BJ (cell line): ENCODE results near the gene KIDINS220. TPM values are rescaled to one million over a fixed set of nuclear protein-coding genes. Genes with fewer than 3 reads are reported as not detected.

Experiments used
- CTCF ChIA-PET: fragments of 350-600 bp; formaldehyde crosslinking; extraction: SDS; loops from one replicate; lab custom pipeline; 2021; ENCODE audit warnings: antibody characterized with exemption, inconsistent platforms; lab: Yijun Ruan, JAX
- POLR2A ChIA-PET: fragments of 300-600 bp; sonication (Branson Sonifier 250); formaldehyde crosslinking; extraction: SDS; loops from one replicate; lab custom pipeline; 2021; ENCODE audit warnings: antibody characterized with exemption; lab: Charles Lee
- DNase-seq: peaks from one replicate; pipeline ENCODE4 v3.0.0-alpha.2; 2011; ENCODE audit warnings: low read depth
- H3K27me3 ChIP-seq: 2 replicates; pipeline ENCODE4 v1.6.0; 2011; ENCODE audit warnings: low read length; ENCODE audit not compliant: control insufficient read depth, insufficient read depth
- H3K36me3 ChIP-seq: 2 replicates; pipeline ENCODE4 v1.5.1; 2011; ENCODE audit warnings: low read length; ENCODE audit not compliant: control insufficient read depth, insufficient read depth
- H3K4me3 ChIP-seq: 2 replicates; pipeline ENCODE4 v1.5.1; 2011; ENCODE audit warnings: low read depth, mild to moderate bottlenecking, control low read depth, low read length
- CTCF ChIP-seq: IDR thresholded peaks from 2 replicates; pipeline ENCODE4 v1.5.1; 2011; ENCODE audit warnings: low read depth, mild to moderate bottlenecking, control low read depth, inconsistent platforms, low read length, moderate library complexity; ENCODE audit not compliant: insufficient read depth
- polyA plus RNA-seq: library from polyadenylated mRNA; depleted of rRNA; stranded (reverse); fragments of >200 nt; gene quantifications from 2 replicates; pipeline ENCODE4 v1.2.3, GENCODE V29; 2011

KIDINS220 gene
- polyA plus RNA-seq, 1 experiment: 34.8 TPM

GRCh38 chr2:8822218-8822617, 15.2 kb downstream of the KIDINS220 start:
- H3K36me3 ChIP-seq: peaks cover 2% of the 10 kb centered on the region; the same call in 1 of the 2 replicates
- H3K4me3 ChIP-seq: no peak overlapping the region
- no peak for DNase-seq
- no peak for TF ChIP-seq CTCF
- H3K27me3 ChIP-seq: no peaks in the 10 kb centered on the region
- ChIA-PET CTCF (no interaction called here), POLR2A (no interaction called here)

GRCh38 chr2:8821276-8822217, 15.9 kb downstream of the KIDINS220 start:
- peaks cover 2% of the 10 kb centered on the region; the same call in 1 of the 2 replicates for H3K36me3 ChIP-seq
- POLR2A ChIA-PET: no interaction called here
- DNase-seq: peak; percentile 26
- CTCF ChIA-PET: no interaction called here
- H3K4me3 ChIP-seq: no peak overlapping the region
- TF ChIP-seq CTCF: no peak
- no peaks in the 10 kb centered on the region for H3K27me3 ChIP-seq

GRCh38 chr2:8819948-8820347, 17.5 kb downstream of the KIDINS220 start:
- Histone ChIP-seq H3K4me3 (no peak overlapping the region), H3K27me3 (no peaks in the 10 kb centered on the region), H3K36me3 (peaks cover 2% of the 10 kb centered on the region; the same call in 1 of the 2 replicates)
- ChIA-PET CTCF (no interaction called here), POLR2A (no interaction called here)
- DNase-seq: no peak
- no peak for TF ChIP-seq CTCF

- no peaks in the 10 kb centered on the region for H3K36me3 ChIP-seq
- DNase-seq: no peak
- no peaks in the 10 kb centered on the region for H3K27me3 ChIP-seq
- ChIA-PET POLR2A (no interaction called here), CTCF (interaction anchor here (0.6 kb wide), 1 partner anchor 1626 kb away, joined by 3 read pairs; no protein-coding TSS in a partner anchor)
- TF ChIP-seq CTCF: no peak
- H3K4me3 ChIP-seq: no peak overlapping the region
These were observed 18.2 kb downstream of the KIDINS220 start for GRCh38 chr2:8819194-8819593.

GRCh38 chr2:8817221-8817620, 20.2 kb downstream of the KIDINS220 start:
- ChIA-PET CTCF (no interaction called here), POLR2A (no interaction called here)
- DNase-seq: no peak
- Histone ChIP-seq H3K4me3 (no peak overlapping the region), H3K36me3 (no peaks in the 10 kb centered on the region; the same call in 1 of the 2 replicates), H3K27me3 (no peaks in the 10 kb centered on the region)
- TF ChIP-seq CTCF: no peak
